Body of pancreas (tissue), 4 donors: ENCODE results near the gene FOSL1. TPM values are rescaled to one million over a fixed set of nuclear protein-coding genes. Genes with fewer than 3 reads are reported as not detected.

Experiments
- ATAC-seq: fragments of 150-250 bp; one replicate; pipeline ENCODE4 v1.9.1; 2016
- DNase-seq, 4 donors: peaks; one replicate each; pipeline ENCODE4 v3.0.0-alpha.2; 2019
- H3K27ac ChIP-seq, 4 donors: fragments of 200-600 bp; sonication (generic); 1 replicate in 3 of 4; 2 replicates in 1 of 4; pipeline versions ENCODE4 v1.5.1 to v1.6.1; 2016 to 2019; ENCODE audit warnings: mild to moderate bottlenecking in 1 of 4, mixed read lengths in 1 of 4, moderate library complexity in 1 of 4
- H3K27me3 ChIP-seq, 2 donors: fragments of 200-600 bp; sonication (generic); one replicate each; pipeline ENCODE4 v1.6.0; 2016; ENCODE audit warnings: mild to moderate bottlenecking in 1 of 2
- H3K36me3 ChIP-seq, 2 donors: fragments of 200-600 bp; sonication (generic); replicated peaks in 1 of 2; 2 replicates each; pipeline ENCODE4 v1.5.1; 2016; ENCODE audit warnings: low read depth in 2 of 2; ENCODE audit not compliant: insufficient read depth in 1 of 2
- H3K4me1 ChIP-seq: fragments of 200-600 bp; sonication (generic); one replicate; pipeline ENCODE4 v1.6.0; 2016
- H3K4me3 ChIP-seq, 2 donors: fragments of 200-600 bp; sonication (generic); 1 replicate in 1 of 2; 2 replicates in 1 of 2; pipeline ENCODE4 v1.5.1; 2016 to 2019
- H3K9me3 ChIP-seq, 3 donors: fragments of 200-600 bp; sonication (generic); 1 replicate in 2 of 3; 2 replicates in 1 of 3; pipeline ENCODE4 v1.5.1; 2016
- CTCF ChIP-seq, 7 experiments: fragments of 450-650 bp in 4 of 7; fragments of 200-600 bp in 3 of 7; sonication (generic) in 3 of 7; IDR thresholded peaks; one replicate each; pipeline ENCODE4 v1.5.1; 2016 to 2019; ENCODE audit warnings: antibody characterized with exemption in 7 of 7
- POLR2A ChIP-seq, 3 donors: fragments of 450-650 bp; IDR thresholded peaks; one replicate each; pipeline ENCODE4 v1.6.1; 2016; ENCODE audit warnings: antibody characterized with exemption in 3 of 3, mild to moderate bottlenecking in 2 of 3
- WGBS, 2 donors: methylation state at CpG; one replicate each; pipeline ENCODE4 v1.1.5; 2017; 5-methylcytosine and 5-hydroxymethylcytosine counted together
- intact Hi-C: fragments of 100-400 bp; cut with DNase I; formaldehyde crosslinking; loops from one replicate; pipeline ENCODE4 v1.15.1; 2023
- total RNA-seq, 2 donors: library from RNA; depleted of rRNA; stranded (reverse); fragments of >200 nt; gene quantifications; one replicate each; pipeline ENCODE4 v1.1.0, GENCODE V29; 2016

The FOSL1 gene
- total RNA-seq, 2 donors from 2014 or later, result 0.52 to 17.8 TPM

- Histone ChIP-seq H3K36me3 (no peaks in the 10 kb centered on the region), H3K27me3 (no peaks in the 10 kb centered on the region), H3K4me3 (no peak overlapping the region), H3K27ac (no peak overlapping the region), H3K9me3 (no peaks in the 10 kb centered on the region), H3K4me1 (no peaks in the 10 kb centered on the region)
- intact Hi-C loops, result no loop called here
- no peak for DNase-seq
- ATAC-seq, result no peak
- 56 to 61% methylated on average over 13 of the region's 13 CpGs for WGBS, 2 donors
- TF ChIP-seq CTCF (IDR thresholded peaks at IDR 0.05) (no peak), POLR2A (IDR thresholded peaks at IDR 0.05) (no peak)
These were observed 31.8 kb upstream of the FOSL1 start for GRCh38 chr11:65931773-65932557.

- no peak for TF ChIP-seq POLR2A (IDR thresholded peaks at IDR 0.05)
- TF ChIP-seq CTCF (IDR thresholded peaks at IDR 0.05), result no peak
- H3K27ac ChIP-seq, result no peak overlapping the region
- H3K4me3 ChIP-seq, result no peak overlapping the region
- H3K9me3 ChIP-seq, result no peaks in the 10 kb centered on the region
- 67 to 75% methylated on average over 6 of the region's 6 CpGs for WGBS, 2 donors
- DNase-seq, result no peak
- no peak for ATAC-seq
- no peaks in the 10 kb centered on the region for H3K4me1 ChIP-seq
- intact Hi-C loops, result no loop called here
- H3K27me3 ChIP-seq, result no peaks in the 10 kb centered on the region
- H3K36me3 ChIP-seq, result no peaks in the 10 kb centered on the region
These were observed 28.5 kb upstream of the FOSL1 start for GRCh38 chr11:65928667-65929066.

- Histone ChIP-seq H3K4me1 (no peaks in the 10 kb centered on the region), H3K4me3 (no peak overlapping the region), H3K27me3 (no peaks in the 10 kb centered on the region), H3K27ac (no peak overlapping the region), H3K9me3 (no peaks in the 10 kb centered on the region), H3K36me3 (peaks cover 0 to 2% of the 10 kb centered on the region in 2 donors)
- ATAC-seq (no peak), DNase-seq (peak in 1 of 4 donors; percentile 52)
- 46 to 54% methylated on average over 9 of the region's 9 CpGs for WGBS, 2 donors
- TF ChIP-seq CTCF (IDR thresholded peaks at IDR 0.05), result no peak
- TF ChIP-seq POLR2A (IDR thresholded peaks at IDR 0.05), result no peak
- intact Hi-C loops, result no loop called here
These were observed 27.8 kb upstream of the FOSL1 start for GRCh38 chr11:65927904-65928397.

- H3K27ac ChIP-seq, result no peak overlapping the region
- DNase-seq, result no peak
- H3K27me3 ChIP-seq, result no peaks in the 10 kb centered on the region
- intact Hi-C loops, result no loop called here
- TF ChIP-seq POLR2A (IDR thresholded peaks at IDR 0.05), result no peak
- no peak for TF ChIP-seq CTCF (IDR thresholded peaks at IDR 0.05)
- 18 to 28% methylated on average over 2 of the region's 2 CpGs for WGBS, 2 donors
- H3K4me1 ChIP-seq, result peaks cover 8% of the 10 kb centered on the region
- peaks cover 2 to 5% of the 10 kb centered on the region in 2 donors for H3K36me3 ChIP-seq
- no peak for ATAC-seq
- no peak overlapping the region for H3K4me3 ChIP-seq
- no peaks in the 10 kb centered on the region for H3K9me3 ChIP-seq
These were observed 25.2 kb upstream of the FOSL1 start for GRCh38 chr11:65925397-65925796.

GRCh38 chr11:65922565-65922964 is 22.4 kb upstream of the FOSL1 start:
- Histone ChIP-seq H3K4me1 (peaks cover 22% of the 10 kb centered on the region), H3K27ac (no peak overlapping the region), H3K27me3 (no peaks in the 10 kb centered on the region), H3K4me3 (no peak overlapping the region), H3K36me3 (peaks cover 2 to 5% of the 10 kb centered on the region in 2 donors), H3K9me3 (no peaks in the 10 kb centered on the region)
- no peak for DNase-seq
- WGBS, 2 donors, result 77 to 80% methylated on average over 3 of the region's 3 CpGs
- no peak for ATAC-seq
- TF ChIP-seq POLR2A (IDR thresholded peaks at IDR 0.05) (no peak), CTCF (IDR thresholded peaks at IDR 0.05) (no peak)
- intact Hi-C loops, result loop anchor here (5.0 kb wide), 1 partner anchor 35 kb away; no protein-coding TSS in a partner anchor
